Measurements from ENCODE around the gene NSG1. TPM values are rescaled to one million over a fixed set of nuclear protein-coding genes. Genes with fewer than 3 reads are reported as not detected.

The NSG1 gene
- total and polyA plus RNA-seq, 9 of the 15 experiments (the other 6 are each of a cell fraction or from before 2014, with no cell fraction given), result not detected

DNA sequence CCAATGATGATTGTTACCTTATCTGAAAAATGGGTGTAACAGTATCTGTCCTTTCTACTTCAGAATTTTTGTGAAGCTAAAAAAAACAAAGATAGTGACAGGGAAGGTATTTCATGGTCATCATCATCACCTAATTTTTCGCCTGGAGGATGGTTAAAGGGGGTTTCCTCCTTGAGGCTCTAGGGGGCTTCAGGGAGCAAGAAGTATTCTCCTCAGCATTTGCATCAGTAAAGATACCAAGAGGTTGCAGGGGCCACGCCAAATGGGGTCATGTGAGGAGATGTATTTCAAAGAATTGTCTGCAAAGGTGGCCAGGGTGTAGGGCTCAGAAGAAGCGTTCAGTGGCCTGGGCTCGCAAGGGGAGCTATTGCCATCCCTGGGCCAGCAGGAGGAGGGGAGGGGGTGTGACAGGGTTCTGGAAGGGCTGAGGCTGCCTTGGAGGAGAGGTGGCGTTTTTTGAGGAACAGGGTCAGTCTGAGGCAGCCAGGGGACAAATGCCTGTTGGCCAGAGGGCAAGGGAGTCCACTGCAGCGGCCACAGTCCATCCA, 7.3 kb upstream of the NSG1 start (continued):
- TF ChIP-seq, protein P1, sequence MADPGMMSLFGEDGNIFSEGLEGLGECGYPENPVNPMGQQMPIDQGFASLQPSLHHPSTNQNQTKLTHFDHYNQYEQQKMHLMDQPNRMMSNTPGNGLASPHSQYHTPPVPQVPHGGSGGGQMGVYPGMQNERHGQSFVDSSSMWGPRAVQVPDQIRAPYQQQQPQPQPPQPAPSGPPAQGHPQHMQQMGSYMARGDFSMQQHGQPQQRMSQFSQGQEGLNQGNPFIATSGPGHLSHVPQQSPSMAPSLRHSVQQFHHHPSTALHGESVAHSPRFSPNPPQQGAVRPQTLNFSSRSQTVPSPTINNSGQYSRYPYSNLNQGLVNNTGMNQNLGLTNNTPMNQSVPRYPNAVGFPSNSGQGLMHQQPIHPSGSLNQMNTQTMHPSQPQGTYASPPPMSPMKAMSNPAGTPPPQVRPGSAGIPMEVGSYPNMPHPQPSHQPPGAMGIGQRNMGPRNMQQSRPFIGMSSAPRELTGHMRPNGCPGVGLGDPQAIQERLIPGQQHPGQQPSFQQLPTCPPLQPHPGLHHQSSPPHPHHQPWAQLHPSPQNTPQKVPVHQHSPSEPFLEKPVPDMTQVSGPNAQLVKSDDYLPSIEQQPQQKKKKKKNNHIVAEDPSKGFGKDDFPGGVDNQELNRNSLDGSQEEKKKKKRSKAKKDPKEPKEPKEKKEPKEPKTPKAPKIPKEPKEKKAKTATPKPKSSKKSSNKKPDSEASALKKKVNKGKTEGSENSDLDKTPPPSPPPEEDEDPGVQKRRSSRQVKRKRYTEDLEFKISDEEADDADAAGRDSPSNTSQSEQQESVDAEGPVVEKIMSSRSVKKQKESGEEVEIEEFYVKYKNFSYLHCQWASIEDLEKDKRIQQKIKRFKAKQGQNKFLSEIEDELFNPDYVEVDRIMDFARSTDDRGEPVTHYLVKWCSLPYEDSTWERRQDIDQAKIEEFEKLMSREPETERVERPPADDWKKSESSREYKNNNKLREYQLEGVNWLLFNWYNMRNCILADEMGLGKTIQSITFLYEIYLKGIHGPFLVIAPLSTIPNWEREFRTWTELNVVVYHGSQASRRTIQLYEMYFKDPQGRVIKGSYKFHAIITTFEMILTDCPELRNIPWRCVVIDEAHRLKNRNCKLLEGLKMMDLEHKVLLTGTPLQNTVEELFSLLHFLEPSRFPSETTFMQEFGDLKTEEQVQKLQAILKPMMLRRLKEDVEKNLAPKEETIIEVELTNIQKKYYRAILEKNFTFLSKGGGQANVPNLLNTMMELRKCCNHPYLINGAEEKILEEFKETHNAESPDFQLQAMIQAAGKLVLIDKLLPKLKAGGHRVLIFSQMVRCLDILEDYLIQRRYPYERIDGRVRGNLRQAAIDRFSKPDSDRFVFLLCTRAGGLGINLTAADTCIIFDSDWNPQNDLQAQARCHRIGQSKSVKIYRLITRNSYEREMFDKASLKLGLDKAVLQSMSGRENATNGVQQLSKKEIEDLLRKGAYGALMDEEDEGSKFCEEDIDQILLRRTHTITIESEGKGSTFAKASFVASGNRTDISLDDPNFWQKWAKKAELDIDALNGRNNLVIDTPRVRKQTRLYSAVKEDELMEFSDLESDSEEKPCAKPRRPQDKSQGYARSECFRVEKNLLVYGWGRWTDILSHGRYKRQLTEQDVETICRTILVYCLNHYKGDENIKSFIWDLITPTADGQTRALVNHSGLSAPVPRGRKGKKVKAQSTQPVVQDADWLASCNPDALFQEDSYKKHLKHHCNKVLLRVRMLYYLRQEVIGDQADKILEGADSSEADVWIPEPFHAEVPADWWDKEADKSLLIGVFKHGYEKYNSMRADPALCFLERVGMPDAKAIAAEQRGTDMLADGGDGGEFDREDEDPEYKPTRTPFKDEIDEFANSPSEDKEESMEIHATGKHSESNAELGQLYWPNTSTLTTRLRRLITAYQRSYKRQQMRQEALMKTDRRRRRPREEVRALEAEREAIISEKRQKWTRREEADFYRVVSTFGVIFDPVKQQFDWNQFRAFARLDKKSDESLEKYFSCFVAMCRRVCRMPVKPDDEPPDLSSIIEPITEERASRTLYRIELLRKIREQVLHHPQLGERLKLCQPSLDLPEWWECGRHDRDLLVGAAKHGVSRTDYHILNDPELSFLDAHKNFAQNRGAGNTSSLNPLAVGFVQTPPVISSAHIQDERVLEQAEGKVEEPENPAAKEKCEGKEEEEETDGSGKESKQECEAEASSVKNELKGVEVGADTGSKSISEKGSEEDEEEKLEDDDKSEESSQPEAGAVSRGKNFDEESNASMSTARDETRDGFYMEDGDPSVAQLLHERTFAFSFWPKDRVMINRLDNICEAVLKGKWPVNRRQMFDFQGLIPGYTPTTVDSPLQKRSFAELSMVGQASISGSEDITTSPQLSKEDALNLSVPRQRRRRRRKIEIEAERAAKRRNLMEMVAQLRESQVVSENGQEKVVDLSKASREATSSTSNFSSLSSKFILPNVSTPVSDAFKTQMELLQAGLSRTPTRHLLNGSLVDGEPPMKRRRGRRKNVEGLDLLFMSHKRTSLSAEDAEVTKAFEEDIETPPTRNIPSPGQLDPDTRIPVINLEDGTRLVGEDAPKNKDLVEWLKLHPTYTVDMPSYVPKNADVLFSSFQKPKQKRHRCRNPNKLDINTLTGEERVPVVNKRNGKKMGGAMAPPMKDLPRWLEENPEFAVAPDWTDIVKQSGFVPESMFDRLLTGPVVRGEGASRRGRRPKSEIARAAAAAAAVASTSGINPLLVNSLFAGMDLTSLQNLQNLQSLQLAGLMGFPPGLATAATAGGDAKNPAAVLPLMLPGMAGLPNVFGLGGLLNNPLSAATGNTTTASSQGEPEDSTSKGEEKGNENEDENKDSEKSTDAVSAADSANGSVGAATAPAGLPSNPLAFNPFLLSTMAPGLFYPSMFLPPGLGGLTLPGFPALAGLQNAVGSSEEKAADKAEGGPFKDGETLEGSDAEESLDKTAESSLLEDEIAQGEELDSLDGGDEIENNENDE (IDR thresholded peaks at IDR 0.05; ENCODE audit: low read depth, low read length), result no peak
- TF ChIP-seq KHSRP (IDR thresholded peaks at IDR 0.05), result no peak
- TF ChIP-seq SRSF9 (IDR thresholded peaks at IDR 0.05; ENCODE audit: borderline replicate concordance, low read depth, low read length), result no peak
- TF ChIP-seq, protein P2, sequence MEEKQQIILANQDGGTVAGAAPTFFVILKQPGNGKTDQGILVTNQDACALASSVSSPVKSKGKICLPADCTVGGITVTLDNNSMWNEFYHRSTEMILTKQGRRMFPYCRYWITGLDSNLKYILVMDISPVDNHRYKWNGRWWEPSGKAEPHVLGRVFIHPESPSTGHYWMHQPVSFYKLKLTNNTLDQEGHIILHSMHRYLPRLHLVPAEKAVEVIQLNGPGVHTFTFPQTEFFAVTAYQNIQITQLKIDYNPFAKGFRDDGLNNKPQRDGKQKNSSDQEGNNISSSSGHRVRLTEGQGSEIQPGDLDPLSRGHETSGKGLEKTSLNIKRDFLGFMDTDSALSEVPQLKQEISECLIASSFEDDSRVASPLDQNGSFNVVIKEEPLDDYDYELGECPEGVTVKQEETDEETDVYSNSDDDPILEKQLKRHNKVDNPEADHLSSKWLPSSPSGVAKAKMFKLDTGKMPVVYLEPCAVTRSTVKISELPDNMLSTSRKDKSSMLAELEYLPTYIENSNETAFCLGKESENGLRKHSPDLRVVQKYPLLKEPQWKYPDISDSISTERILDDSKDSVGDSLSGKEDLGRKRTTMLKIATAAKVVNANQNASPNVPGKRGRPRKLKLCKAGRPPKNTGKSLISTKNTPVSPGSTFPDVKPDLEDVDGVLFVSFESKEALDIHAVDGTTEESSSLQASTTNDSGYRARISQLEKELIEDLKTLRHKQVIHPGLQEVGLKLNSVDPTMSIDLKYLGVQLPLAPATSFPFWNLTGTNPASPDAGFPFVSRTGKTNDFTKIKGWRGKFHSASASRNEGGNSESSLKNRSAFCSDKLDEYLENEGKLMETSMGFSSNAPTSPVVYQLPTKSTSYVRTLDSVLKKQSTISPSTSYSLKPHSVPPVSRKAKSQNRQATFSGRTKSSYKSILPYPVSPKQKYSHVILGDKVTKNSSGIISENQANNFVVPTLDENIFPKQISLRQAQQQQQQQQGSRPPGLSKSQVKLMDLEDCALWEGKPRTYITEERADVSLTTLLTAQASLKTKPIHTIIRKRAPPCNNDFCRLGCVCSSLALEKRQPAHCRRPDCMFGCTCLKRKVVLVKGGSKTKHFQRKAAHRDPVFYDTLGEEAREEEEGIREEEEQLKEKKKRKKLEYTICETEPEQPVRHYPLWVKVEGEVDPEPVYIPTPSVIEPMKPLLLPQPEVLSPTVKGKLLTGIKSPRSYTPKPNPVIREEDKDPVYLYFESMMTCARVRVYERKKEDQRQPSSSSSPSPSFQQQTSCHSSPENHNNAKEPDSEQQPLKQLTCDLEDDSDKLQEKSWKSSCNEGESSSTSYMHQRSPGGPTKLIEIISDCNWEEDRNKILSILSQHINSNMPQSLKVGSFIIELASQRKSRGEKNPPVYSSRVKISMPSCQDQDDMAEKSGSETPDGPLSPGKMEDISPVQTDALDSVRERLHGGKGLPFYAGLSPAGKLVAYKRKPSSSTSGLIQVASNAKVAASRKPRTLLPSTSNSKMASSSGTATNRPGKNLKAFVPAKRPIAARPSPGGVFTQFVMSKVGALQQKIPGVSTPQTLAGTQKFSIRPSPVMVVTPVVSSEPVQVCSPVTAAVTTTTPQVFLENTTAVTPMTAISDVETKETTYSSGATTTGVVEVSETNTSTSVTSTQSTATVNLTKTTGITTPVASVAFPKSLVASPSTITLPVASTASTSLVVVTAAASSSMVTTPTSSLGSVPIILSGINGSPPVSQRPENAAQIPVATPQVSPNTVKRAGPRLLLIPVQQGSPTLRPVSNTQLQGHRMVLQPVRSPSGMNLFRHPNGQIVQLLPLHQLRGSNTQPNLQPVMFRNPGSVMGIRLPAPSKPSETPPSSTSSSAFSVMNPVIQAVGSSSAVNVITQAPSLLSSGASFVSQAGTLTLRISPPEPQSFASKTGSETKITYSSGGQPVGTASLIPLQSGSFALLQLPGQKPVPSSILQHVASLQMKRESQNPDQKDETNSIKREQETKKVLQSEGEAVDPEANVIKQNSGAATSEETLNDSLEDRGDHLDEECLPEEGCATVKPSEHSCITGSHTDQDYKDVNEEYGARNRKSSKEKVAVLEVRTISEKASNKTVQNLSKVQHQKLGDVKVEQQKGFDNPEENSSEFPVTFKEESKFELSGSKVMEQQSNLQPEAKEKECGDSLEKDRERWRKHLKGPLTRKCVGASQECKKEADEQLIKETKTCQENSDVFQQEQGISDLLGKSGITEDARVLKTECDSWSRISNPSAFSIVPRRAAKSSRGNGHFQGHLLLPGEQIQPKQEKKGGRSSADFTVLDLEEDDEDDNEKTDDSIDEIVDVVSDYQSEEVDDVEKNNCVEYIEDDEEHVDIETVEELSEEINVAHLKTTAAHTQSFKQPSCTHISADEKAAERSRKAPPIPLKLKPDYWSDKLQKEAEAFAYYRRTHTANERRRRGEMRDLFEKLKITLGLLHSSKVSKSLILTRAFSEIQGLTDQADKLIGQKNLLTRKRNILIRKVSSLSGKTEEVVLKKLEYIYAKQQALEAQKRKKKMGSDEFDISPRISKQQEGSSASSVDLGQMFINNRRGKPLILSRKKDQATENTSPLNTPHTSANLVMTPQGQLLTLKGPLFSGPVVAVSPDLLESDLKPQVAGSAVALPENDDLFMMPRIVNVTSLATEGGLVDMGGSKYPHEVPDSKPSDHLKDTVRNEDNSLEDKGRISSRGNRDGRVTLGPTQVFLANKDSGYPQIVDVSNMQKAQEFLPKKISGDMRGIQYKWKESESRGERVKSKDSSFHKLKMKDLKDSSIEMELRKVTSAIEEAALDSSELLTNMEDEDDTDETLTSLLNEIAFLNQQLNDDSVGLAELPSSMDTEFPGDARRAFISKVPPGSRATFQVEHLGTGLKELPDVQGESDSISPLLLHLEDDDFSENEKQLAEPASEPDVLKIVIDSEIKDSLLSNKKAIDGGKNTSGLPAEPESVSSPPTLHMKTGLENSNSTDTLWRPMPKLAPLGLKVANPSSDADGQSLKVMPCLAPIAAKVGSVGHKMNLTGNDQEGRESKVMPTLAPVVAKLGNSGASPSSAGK (IDR thresholded peaks at IDR 0.05), result no peak
- no peak for TF ChIP-seq ZNF146 (CRISPR knock-in tag; IDR thresholded peaks at IDR 0.05; ENCODE audit: unreplicated experiment)
